Stimulated activated CD8-positive, alpha-beta memory T cell treated with anti-CD3 and anti-CD28 coated beads, Interleukin-2, amount 100 ng/mL, for 1 hour (primary cell): ENCODE data around the gene ASPHD2.
A peak's percentile ranks its signal among the peaks of the same experiment; 100 is the strongest.

Source experiments
- DNase-seq, 2 donors: peaks; one replicate each; pipeline ENCODE4 v3.0.0-alpha.2; 2020; ENCODE audit warnings: low read depth in 2 of 2

Gene ASPHD2

GRCh38 chr22:26474682-26475081 is 45.6 kb downstream of the ASPHD2 start:
- no peak for DNase-seq

GRCh38 chr22:26476705-26477340 is 47.8 kb downstream of the ASPHD2 start:
- DNase-seq = no peak

- no peak for DNase-seq
Observed at GRCh38 chr22:26477341-26477731, 48.3 kb downstream of the ASPHD2 start.

- no peak for DNase-seq
Observed at GRCh38 chr22:26479043-26479791, 50.2 kb downstream of the ASPHD2 start.

GRCh38 chr22:26479792-26480610 is 50.9 kb downstream of the ASPHD2 start:
- DNase-seq = no peak

GRCh38 chr22:26480611-26480932 is 51.5 kb downstream of the ASPHD2 start:
- no peak for DNase-seq

GRCh38 chr22:26481112-26481693 is 52.1 kb downstream of the ASPHD2 start:
- DNase-seq = no peak

- no peak for DNase-seq
Observed at GRCh38 chr22:26481694-26482093, 52.6 kb downstream of the ASPHD2 start.

GRCh38 chr22:26482161-26482560 is 53.1 kb downstream of the ASPHD2 start:
- no peak for DNase-seq

GRCh38 chr22:26483043-26483438 is 54.0 kb downstream of the ASPHD2 start:
- DNase-seq = no peak

- peak; percentile 87 for DNase-seq
Observed at GRCh38 chr22:26483439-26484359, 54.6 kb downstream of the ASPHD2 start, which contains the start of the genes HPS4 and SRRD. Gene HPS4 (minus strand): TSS chr22:26483783. CDS start chr22:26481762, 2,021 bp downstream. Gene SRRD (plus strand): TSS chr22:26483877. CDS start chr22:26483891, 14 bp downstream.

GRCh38 chr22:26484360-26484706 is 55.3 kb downstream of the ASPHD2 start:
- DNase-seq = no peak

- no peak for DNase-seq
Observed at GRCh38 chr22:26485013-26485412, 56.0 kb downstream of the ASPHD2 start.

GRCh38 chr22:26485806-26486390 is 56.8 kb downstream of the ASPHD2 start:
- DNase-seq = no peak

GRCh38 chr22:26486394-26486793 is 57.3 kb downstream of the ASPHD2 start:
- DNase-seq = no peak

- no peak for DNase-seq
Observed at GRCh38 chr22:26487996-26488395, 58.9 kb downstream of the ASPHD2 start.

GRCh38 chr22:26489447-26490036 is 60.5 kb downstream of the ASPHD2 start:
- DNase-seq = no peak

GRCh38 chr22:26492220-26492619 is 63.2 kb downstream of the ASPHD2 start:
- no peak for DNase-seq

- DNase-seq = no peak
Observed at GRCh38 chr22:26494506-26494905, 65.4 kb downstream of the ASPHD2 start.
